HepG2 (cell line): ENCODE measurements around the gene SLC12A1. TPM values are rescaled to one million over a fixed set of nuclear protein-coding genes. Genes with fewer than 3 reads are reported as not detected.

Experiments
- ATAC-seq: fragments of 200-7000 bp; cut with Tn5 transposase; 3 replicates; pipeline ENCODE4 v1.9.1; 2020; ENCODE audit warnings: mild to moderate bottlenecking, moderate library complexity
- BruUV-seq: library from RNA; stranded (reverse); fragments of 400-500 nt; replicated peaks from 2 replicates; lab custom pipeline; 2021; lab: Mats Ljungman, UMichigan
- CTCF ChIA-PET: fragments of 300-600 bp; formaldehyde crosslinking; extraction: SDS; loops from one replicate; lab custom pipeline; 2021; ENCODE audit warnings: low total read pairs, inconsistent platforms, low intra/inter-chr PET ratio; lab: Yijun Ruan, JAX
- POLR2A ChIA-PET: fragments of 350-600 bp; sonication (Branson Sonifier 250); formaldehyde crosslinking; loops from one replicate; lab custom pipeline; 2020; ENCODE audit warnings: antibody characterized with exemption, inconsistent platforms; lab: Yijun Ruan, JAX
- DNase-seq: peaks from one replicate; pipeline ENCODE4 v3.0.0-alpha.2; 2015; ENCODE audit warnings: low spot score
- FAIRE-seq: peaks from 3 replicates; lab custom pipeline; 2011; peaks lifted over from hg19 to GRCh38; lab: Jason Lieb, UNC
- H2AFZ ChIP-seq: one replicate; pipeline ENCODE4 v1.6.1; 2011; ENCODE audit warnings: low read length, inconsistent platforms
- H3K27ac ChIP-seq: fragments of 300-600 bp; 3 replicates; pipeline ENCODE4 v1.8.0; 2011; ENCODE audit warnings: mixed run types, mild to moderate bottlenecking, mixed read lengths, low read length, inconsistent platforms; ENCODE audit not compliant: insufficient read depth; ENCODE audit errors: extremely low read length
- H3K27me3 ChIP-seq, 2 experiments: fragments of 200-600 bp in 1 of 2; 2 replicates in 1 of 2; 3 replicates in 1 of 2; pipeline versions ENCODE4 v1.6.0 to v1.8.0; 2011; ENCODE audit warnings: low read length in 2 of 2, mild to moderate bottlenecking in 2 of 2, moderate library complexity in 2 of 2, inconsistent platforms in 1 of 2; ENCODE audit not compliant: insufficient read depth in 2 of 2, control insufficient read depth in 1 of 2
- H3K36me3 ChIP-seq, 2 experiments: fragments of 200-600 bp in 1 of 2; replicated peaks in 1 of 2; 2 replicates in 1 of 2; 3 replicates in 1 of 2; pipeline versions ENCODE4 v1.5.1 to v1.8.0; 2011; ENCODE audit warnings: low read length in 2 of 2, inconsistent platforms in 1 of 2; ENCODE audit not compliant: insufficient read depth in 2 of 2, control insufficient read depth in 1 of 2
- H3K4me1 ChIP-seq: 2 replicates; pipeline ENCODE4 v1.5.1; 2012; ENCODE audit warnings: low read length, inconsistent platforms; ENCODE audit not compliant: insufficient read depth
- H3K4me2 ChIP-seq: 2 replicates; pipeline ENCODE4 v1.6.0; 2011; ENCODE audit warnings: low read depth, low read length, inconsistent platforms
- H3K4me3 ChIP-seq, 3 experiments: fragments of 200-600 bp in 1 of 3; sonication (generic), shearing (Covaris generic) in 1 of 3; replicated peaks in 1 of 3; 2 replicates each; pipeline ENCODE4 v1.5.1; 2011 to 2016; ENCODE audit warnings: low read length in 3 of 3, inconsistent platforms in 2 of 3, low read depth in 2 of 3, mild to moderate bottlenecking in 2 of 3, control low read depth in 1 of 3, mixed read lengths in 1 of 3; ENCODE audit not compliant: insufficient read depth in 1 of 3
- H3K79me2 ChIP-seq: one replicate; pipeline ENCODE4 v1.6.1; 2011; ENCODE audit warnings: low read length, inconsistent platforms; ENCODE audit not compliant: insufficient read depth
- H3K9ac ChIP-seq: 2 replicates; pipeline ENCODE4 v1.6.0; 2011; ENCODE audit warnings: mild to moderate bottlenecking, low read depth, low read length, inconsistent platforms; ENCODE audit not compliant: insufficient read depth
- H3K9me3 ChIP-seq: 2 replicates; pipeline ENCODE4 v1.5.1; 2012; ENCODE audit warnings: mild to moderate bottlenecking, low read length
- H4K20me1 ChIP-seq: 2 replicates; pipeline ENCODE4 v1.6.0; 2011; ENCODE audit warnings: inconsistent platforms, mild to moderate bottlenecking, low read length, moderate library complexity; ENCODE audit not compliant: insufficient read depth
- CBFB ChIP-seq: sonication (generic); formaldehyde crosslinking; IDR thresholded peaks from 2 replicates; pipeline ENCODE4 v1.4.0; 2020; ENCODE audit warnings: missing genetic modification reagents
- GATAD1 ChIP-seq: IDR thresholded peaks from 2 replicates; pipeline ENCODE4 v1.6.1; 2016; ENCODE audit warnings: missing genetic modification reagents, missing compliant biosample characterization
- GPN1 ChIP-seq: sonication (generic); formaldehyde crosslinking; IDR thresholded peaks from 2 replicates; pipeline ENCODE4 v1.5.1; 2020; ENCODE audit warnings: missing genetic modification reagents, borderline replicate concordance
- HMG20B ChIP-seq: conservative IDR thresholded peaks from 2 replicates; pipeline ENCODE4 v1.6.1; 2016; ENCODE audit warnings: missing genetic modification reagents, missing compliant biosample characterization
- HOMEZ ChIP-seq: IDR thresholded peaks from 2 replicates; pipeline ENCODE4 v1.6.1; 2016; ENCODE audit warnings: low read depth
- KLF12 ChIP-seq: sonication (generic); formaldehyde crosslinking; IDR thresholded peaks from 2 replicates; pipeline ENCODE4 v1.4.0; 2020; ENCODE audit warnings: missing genetic modification reagents, borderline replicate concordance
- MBD4 ChIP-seq: IDR thresholded peaks from 2 replicates; pipeline ENCODE4 v1.6.1; 2012; ENCODE audit warnings: low read length, inconsistent platforms, borderline replicate concordance
- PRDM4 ChIP-seq: sonication (generic); formaldehyde crosslinking; IDR thresholded peaks from 2 replicates; pipeline ENCODE4 v1.9.0; 2021; ENCODE audit warnings: missing genetic modification reagents, borderline replicate concordance
- TAF1 ChIP-seq: sonication (generic); formaldehyde crosslinking; IDR thresholded peaks from 2 replicates; pipeline ENCODE4 v1.4.0; 2020; ENCODE audit warnings: missing genetic modification reagents
- TBX3 ChIP-seq: fragments of 450-650 bp; IDR thresholded peaks from 2 replicates; pipeline ENCODE4 v1.6.1; 2017; ENCODE audit warnings: antibody characterized with exemption, mild to moderate bottlenecking, inconsistent platforms, borderline replicate concordance
- ZFY ChIP-seq: sonication (generic); formaldehyde crosslinking; IDR thresholded peaks from 2 replicates; pipeline ENCODE4 v1.4.0; 2020; ENCODE audit warnings: missing genetic modification reagents
- ZNF251 ChIP-seq: sonication (generic); formaldehyde crosslinking; IDR thresholded peaks from 2 replicates; pipeline ENCODE4 v1.9.0; 2021; ENCODE audit warnings: mild to moderate bottlenecking, missing genetic modification reagents
- ZNF501 ChIP-seq: sonication (generic); formaldehyde crosslinking; IDR thresholded peaks from 2 replicates; pipeline ENCODE4 v1.5.1; 2020; ENCODE audit warnings: mild to moderate bottlenecking, moderate library complexity, missing genetic modification reagents
- ZNF543 ChIP-seq: sonication (generic); formaldehyde crosslinking; IDR thresholded peaks from 2 replicates; pipeline ENCODE4 v1.4.0; 2020; ENCODE audit warnings: mild to moderate bottlenecking, missing genetic modification reagents
- whole genome bisulfite sequencing: methylation state at CpG from one replicate; pipeline ENCODE4 v1.1.6; 2017; ENCODE audit warnings: low lambda C conversion rate; 5-methylcytosine and 5-hydroxymethylcytosine counted together
- in situ Hi-C: cut with HindIII; loops from 2 replicates; pipeline ENCODE4 v1.10.0; 2017; ENCODE audit warnings: low pct_unique_long_range_greater_than_20kb; ENCODE audit not compliant: extremely low pct_ligation_motif_present
- intact Hi-C: fragments of 100-400 bp; cut with micrococcal nuclease; formaldehyde crosslinking; loops from one replicate; pipeline ENCODE4 v1.10.0; 2022; ENCODE audit not compliant: unreplicated experiment
- polyA plus RNA-seq, 8 experiments: library from polyadenylated mRNA; depleted of rRNA in 3 of 8; stranded (reverse) in 7 of 8; unstranded in 1 of 8; fragments of >200 nt; fragmentation: Illumina TruSeq in 4 of 8; extraction: Trizol in 4 of 8; gene quantifications; 2 replicates each; pipeline versions ENCODE4 v1.2.1 to v1.2.3, GENCODE V29; 2011 to 2016; ENCODE audit warnings: low read depth in 4 of 8, missing spikeins in 1 of 8, mixed read lengths in 1 of 8; ENCODE audit not compliant: insufficient read depth in 1 of 8
- total RNA-seq, 5 experiments: library from RNA; depleted of rRNA; stranded (reverse); fragments of >200 nt; fragmentation: Illumina TruSeq; extraction: Trizol; gene quantifications; 2 replicates each; pipeline ENCODE4 v1.2.3, GENCODE V29; 2016; ENCODE audit warnings: low read depth in 1 of 5
- TF ChIP-seq, protein P1 (sequence below): sonication (generic); formaldehyde crosslinking; IDR thresholded peaks from 2 replicates; pipeline ENCODE4 v1.4.0; 2020; ENCODE audit warnings: missing genetic modification reagents
- TF ChIP-seq, protein P2 (sequence below): sonication (generic); formaldehyde crosslinking; IDR thresholded peaks from 2 replicates; pipeline ENCODE4 v1.9.0; 2021; ENCODE audit warnings: missing genetic modification reagents, mild to moderate bottlenecking, borderline replicate concordance

Gene SLC12A1
- total and polyA plus RNA-seq, 2 of the 13 experiments (the other 11 are each of a cell fraction or from before 2014, with no cell fraction given): not detected

GRCh38 chr15:48315041-48315440 lies 108.9 kb downstream of the SLC12A1 start:
- H3K79me2 ChIP-seq: no peaks in the 10 kb centered on the region
- FAIRE-seq (no peak), DNase-seq (no peak), ATAC-seq (no peak)
- no peak overlapping the region for H3K4me3 ChIP-seq
- H3K36me3 ChIP-seq: no peaks in the 10 kb centered on the region
- no TSS peak for BruUV-seq
- CTCF ChIA-PET: no interaction called here
- H3K27ac ChIP-seq: no peak overlapping the region
- in situ Hi-C loops (no loop called here), intact Hi-C loops (no loop called here)
- 31% methylated on average over 7 of the region's 10 CpGs for WGBS
- H3K4me2 ChIP-seq: no peak overlapping the region
- no peak overlapping the region for H2AFZ ChIP-seq
- H3K9ac ChIP-seq: no peak overlapping the region
- H3K9me3 ChIP-seq: no peaks in the 10 kb centered on the region
- no peaks in the 10 kb centered on the region for H4K20me1 ChIP-seq
- POLR2A ChIA-PET: no interaction called here
- TF ChIP-seq GATAD1 (CRISPR knock-in tag) (no peak), HMG20B (CRISPR knock-in tag) (no peak), KLF12 (no peak), CBFB (CRISPR knock-in tag) (no peak), HOMEZ (CRISPR knock-in tag) (no peak), ZNF251 (CRISPR knock-in tag) (no peak), ZFY (CRISPR knock-in tag) (no peak), TAF1 (CRISPR knock-in tag) (no peak), ZNF501 (CRISPR knock-in tag) (no peak), PRDM4 (CRISPR knock-in tag) (no peak), ZNF543 (CRISPR knock-in tag) (no peak), GPN1 (no peak), MBD4 (no peak), TBX3 (no peak)
- TF ChIP-seq, protein P1, sequence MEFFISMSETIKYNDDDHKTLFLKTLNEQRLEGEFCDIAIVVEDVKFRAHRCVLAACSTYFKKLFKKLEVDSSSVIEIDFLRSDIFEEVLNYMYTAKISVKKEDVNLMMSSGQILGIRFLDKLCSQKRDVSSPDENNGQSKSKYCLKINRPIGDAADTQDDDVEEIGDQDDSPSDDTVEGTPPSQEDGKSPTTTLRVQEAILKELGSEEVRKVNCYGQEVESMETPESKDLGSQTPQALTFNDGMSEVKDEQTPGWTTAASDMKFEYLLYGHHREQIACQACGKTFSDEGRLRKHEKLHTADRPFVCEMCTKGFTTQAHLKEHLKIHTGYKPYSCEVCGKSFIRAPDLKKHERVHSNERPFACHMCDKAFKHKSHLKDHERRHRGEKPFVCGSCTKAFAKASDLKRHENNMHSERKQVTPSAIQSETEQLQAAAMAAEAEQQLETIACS (CRISPR knock-in tag): no peak
- TF ChIP-seq, protein P2, sequence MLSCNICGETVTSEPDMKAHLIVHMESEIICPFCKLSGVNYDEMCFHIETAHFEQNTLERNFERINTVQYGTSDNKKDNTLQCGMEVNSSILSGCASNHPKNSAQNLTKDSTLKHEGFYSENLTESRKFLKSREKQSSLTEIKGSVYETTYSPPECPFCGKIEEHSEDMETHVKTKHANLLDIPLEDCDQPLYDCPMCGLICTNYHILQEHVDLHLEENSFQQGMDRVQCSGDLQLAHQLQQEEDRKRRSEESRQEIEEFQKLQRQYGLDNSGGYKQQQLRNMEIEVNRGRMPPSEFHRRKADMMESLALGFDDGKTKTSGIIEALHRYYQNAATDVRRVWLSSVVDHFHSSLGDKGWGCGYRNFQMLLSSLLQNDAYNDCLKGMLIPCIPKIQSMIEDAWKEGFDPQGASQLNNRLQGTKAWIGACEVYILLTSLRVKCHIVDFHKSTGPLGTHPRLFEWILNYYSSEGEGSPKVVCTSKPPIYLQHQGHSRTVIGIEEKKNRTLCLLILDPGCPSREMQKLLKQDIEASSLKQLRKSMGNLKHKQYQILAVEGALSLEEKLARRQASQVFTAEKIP: no peak
- peaks cover 0 to 12% of the 10 kb centered on the region in 2 experiments; a peak in 2 of 5 replicates for H3K27me3 ChIP-seq
- H3K4me1 ChIP-seq: no peaks in the 10 kb centered on the region
